RPMI7951 (cell line): ENCODE measurements around the gene FKBP8. TPM values are rescaled to one million over a fixed set of nuclear protein-coding genes. Genes with fewer than 3 reads are reported as not detected.

Experiments
- DNase-seq: peaks from one replicate; pipeline ENCODE4 v3.0.0-alpha.2; 2012; ENCODE audit warnings: low read depth
- total RNA-seq: library from RNA; depleted of rRNA; stranded (reverse); fragments of >200 nt; shearing (Covaris generic); gene quantifications from 2 replicates; pipeline ENCODE4 v1.2.3, GENCODE V29; 2014; rRNA removed

FKBP8 gene
- total RNA-seq, 1 experiment from 2014 or later, result 172 TPM

GRCh38 chr19:18484992-18485391 lies 58.4 kb downstream of the FKBP8 start:
- no peak for DNase-seq

- DNase-seq, result no peak
Observed at GRCh38 chr19:18483119-18483890, 60.1 kb downstream of the FKBP8 start.

Other genes starting within 250 kb of the FKBP8 start
- 385 and 496 TPM in 2 replicates for gene LSM4, start 220.5 kb downstream of the FKBP8 start, total RNA-seq
- 10.7 and 11.9 TPM in 2 replicates for gene PGPEP1, start 203.0 kb downstream of the FKBP8 start, total RNA-seq
- 1.4 and 1.6 TPM in 2 replicates for gene GDF15, start 157.4 kb downstream of the FKBP8 start, total RNA-seq
- not detected in 2 replicates for gene LRRC25, start 146.0 kb downstream of the FKBP8 start, total RNA-seq
- gene SSBP4, start 124.2 kb downstream of the FKBP8 start, total RNA-seq, result 25.1 and 38.9 TPM in 2 replicates
- 9.9 and 20.9 TPM in 2 replicates for gene ISYNA1, start 105.4 kb downstream of the FKBP8 start, total RNA-seq
- 6.5 and 7.2 TPM in 2 replicates for gene ELL, start 21.5 kb downstream of the FKBP8 start, total RNA-seq
- 159 TPM in 2 replicates for gene KXD1, start 14.3 kb upstream of the FKBP8 start, total RNA-seq
- gene UBA52, start 28.3 kb upstream of the FKBP8 start, total RNA-seq, result 1,359 and 2,003 TPM in 2 replicates
- 84.0 and 117 TPM in 2 replicates for gene REX1BD, start 45.2 kb upstream of the FKBP8 start, total RNA-seq
- gene CRLF1, start 63.2 kb upstream of the FKBP8 start, total RNA-seq, result 2.0 and 2.8 TPM in 2 replicates
- not detected in 2 replicates for gene TMEM59L, start 69.3 kb upstream of the FKBP8 start, total RNA-seq
- 3.0 and 7.5 TPM in 2 replicates for gene KLHL26, start 93.5 kb upstream of the FKBP8 start, total RNA-seq
- gene CRTC1, start 140.1 kb upstream of the FKBP8 start, total RNA-seq, result 2.2 and 2.9 TPM in 2 replicates
- 1.1 and 1.2 TPM in 2 replicates for gene COMP, start 247.7 kb upstream of the FKBP8 start, total RNA-seq